NCI-H1105 (cell line): Measurements from ENCODE around the gene FOXD1.
"Not testable (repeated sequence)": the region's sequence is repeated elsewhere in the genome, so short reads cannot be mapped to it uniquely, and the experiment has no call there.

Experiments used
- DNase-seq: peaks from one replicate; lab custom pipeline; 2025; lab: John Stamatoyannopoulos, UW

FOXD1 gene

GRCh38 chr5:73448463-73449136, at the start of gene FOXD1:
Gene FOXD1, minus strand, starts transcription at chr5:73448777. Its CDS starts 415 bp downstream, at chr5:73448362.
- DNase-seq = peak; percentile 53

DNA sequence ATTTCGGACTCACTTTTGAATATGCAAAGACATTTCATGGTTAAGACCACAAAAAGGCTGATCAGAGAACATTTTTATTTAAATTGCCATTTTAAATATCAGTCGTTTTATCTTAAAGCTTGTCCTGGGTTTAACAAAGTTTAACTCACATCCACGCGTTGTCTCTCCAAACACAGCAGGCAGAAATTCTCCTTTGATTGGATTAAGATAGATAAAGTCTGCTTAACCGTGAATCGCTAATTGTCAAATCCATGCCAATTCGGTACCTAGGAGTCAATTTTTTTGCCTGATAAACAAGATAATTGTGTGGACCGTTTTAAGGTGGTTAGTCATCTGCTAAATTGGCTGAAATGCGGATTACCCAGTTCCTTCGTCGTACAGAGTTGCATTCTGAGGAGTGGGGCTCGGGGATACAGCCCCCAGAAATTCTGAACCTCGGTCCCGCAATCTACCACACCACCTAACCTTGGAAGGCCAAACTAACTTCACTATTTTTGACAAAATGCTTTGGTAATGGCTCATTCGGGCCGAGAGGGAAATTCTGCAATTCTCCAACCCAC, 49.0 kb upstream of the FOXD1 start:
- DNase-seq = peak; percentile 0

GRCh38 chr5:73496984-73497457, 48.4 kb upstream of the FOXD1 start:
- DNase-seq = peak; percentile 55

DNA sequence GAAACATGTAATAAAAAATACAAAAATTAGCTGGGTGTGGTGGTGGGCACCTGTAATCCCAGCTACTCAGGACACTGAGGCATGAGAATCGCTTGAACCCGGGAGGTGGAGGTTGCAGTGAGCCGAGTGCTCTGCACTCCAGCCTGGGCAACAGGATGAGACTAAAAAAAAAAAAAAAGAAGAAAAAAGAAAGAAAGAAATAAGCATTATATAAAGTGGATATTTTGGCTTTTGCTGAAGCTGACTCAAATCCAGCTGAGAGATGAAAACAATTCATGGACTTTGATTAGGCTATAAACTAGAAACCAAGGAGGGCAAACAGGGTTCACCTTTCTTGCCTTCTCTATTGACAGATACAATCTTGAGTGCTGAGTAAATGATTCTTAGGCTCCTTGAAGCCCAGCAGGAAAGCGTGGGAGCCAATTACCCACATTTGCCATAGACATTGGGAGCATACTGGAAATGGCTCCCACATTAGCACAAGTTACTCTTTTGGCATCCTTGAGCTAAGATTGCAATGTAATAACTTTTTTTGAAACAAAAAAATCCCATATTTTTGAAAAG, 47.3 kb upstream of the FOXD1 start:
- DNase-seq = no peak

- DNase-seq = no peak
These were observed 46.1 kb upstream of the FOXD1 start for GRCh38 chr5:73494721-73495120.

DNA sequence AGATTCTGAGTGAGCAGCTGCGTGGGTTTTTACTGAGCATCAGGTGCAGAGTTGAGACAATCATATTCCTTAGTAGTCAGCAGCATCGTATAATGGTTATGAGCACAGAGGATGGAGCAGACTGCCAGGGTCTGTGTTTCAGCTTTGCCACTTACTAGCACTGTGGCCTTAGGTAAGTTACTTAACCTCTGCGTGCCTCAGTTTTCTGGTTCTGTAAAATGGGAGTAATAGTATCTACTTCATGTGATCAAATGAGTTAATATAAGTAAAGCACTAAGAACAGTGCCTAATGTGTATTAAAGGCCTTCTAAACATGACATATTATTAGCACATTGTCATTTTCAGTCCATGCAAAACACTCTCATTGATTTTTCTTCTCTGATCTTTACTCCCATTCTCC, 44.8 kb upstream of the FOXD1 start:
- no peak for DNase-seq

DNA sequence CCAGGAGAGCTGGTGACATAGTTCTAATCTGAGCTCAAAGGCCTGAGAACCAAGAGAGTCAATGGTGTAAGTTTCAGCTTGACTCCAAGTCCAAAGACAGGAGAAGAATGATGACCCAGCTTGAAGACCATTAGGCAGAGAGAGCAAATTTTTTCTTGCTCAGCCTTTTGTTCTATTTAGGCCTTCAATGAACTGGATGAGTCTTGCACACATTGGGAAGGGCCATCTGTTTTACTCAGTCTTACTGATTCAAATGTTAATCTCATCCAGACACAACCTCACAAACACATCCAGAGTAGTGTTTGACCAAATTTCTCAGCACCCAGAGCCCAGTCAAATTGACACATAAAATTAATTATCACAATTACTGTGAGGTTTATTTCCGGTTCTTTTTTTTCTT, 42.6 kb upstream of the FOXD1 start:
- no peak for DNase-seq

DNA sequence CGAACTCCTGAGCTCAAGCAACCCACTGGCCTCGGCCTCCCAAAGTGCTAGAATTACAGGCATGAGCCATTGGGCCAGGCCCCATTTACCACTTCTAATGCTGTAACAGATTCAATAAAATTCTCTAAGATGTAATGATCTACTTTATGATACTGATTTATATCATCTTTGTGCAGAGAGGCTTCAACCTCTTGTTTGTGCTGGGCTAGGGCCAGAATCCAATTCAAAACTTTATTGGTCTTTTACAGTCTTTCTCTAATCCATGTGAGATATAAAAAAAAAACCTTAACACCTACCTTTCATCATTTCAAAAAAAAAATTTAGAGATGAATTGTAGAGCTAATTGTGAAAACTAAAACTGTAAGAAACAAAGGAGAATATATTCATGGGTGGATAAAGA, 41.5 kb upstream of the FOXD1 start:
- no peak for DNase-seq

DNA sequence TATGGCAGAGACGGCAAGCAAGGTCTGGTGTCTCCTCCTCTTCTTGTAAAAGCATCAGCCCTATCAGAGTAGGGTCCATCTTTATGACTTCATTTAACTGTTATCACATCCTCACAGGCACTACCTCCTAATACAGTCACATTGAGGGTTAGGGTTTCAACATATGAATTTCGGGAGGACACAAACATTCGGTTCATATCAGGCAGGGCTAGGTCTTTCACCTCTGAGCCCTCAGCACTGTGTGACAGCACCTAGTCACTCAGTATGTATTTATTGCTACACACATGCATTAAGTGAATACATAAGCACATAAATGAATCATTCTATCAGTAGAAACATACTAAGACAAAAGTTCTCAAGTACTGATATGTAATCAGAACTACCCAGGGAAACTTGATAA, 40.2 kb upstream of the FOXD1 start:
- DNase-seq = no peak

GRCh38 chr5:73487815-73488214, 39.2 kb upstream of the FOXD1 start:
- DNase-seq = no peak

GRCh38 chr5:73487257-73487656, 38.7 kb upstream of the FOXD1 start:
- DNase-seq = not testable (repeated sequence)

GRCh38 chr5:73486119-73486899, 37.7 kb upstream of the FOXD1 start:
- DNase-seq = no peak

DNA sequence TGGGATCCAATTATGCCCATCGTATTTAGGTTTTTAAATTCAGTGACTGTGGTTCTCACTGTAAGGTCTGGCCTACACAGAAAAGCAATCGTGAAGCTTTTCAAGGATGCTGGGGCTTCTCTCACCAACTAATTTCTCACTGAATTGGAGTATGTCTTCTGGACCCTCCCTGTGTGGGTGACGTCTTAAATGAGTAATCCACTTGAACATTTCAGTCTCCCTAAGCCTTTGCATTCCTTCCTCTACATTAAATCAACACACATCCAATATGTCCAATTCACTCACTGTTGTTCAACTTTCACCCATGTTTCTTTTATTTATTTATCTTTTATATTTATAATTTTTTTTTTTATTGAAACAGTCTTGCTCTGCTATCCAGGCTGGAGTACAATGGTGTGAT, 37.1 kb upstream of the FOXD1 start:
- DNase-seq = no peak

GRCh38 chr5:73484511-73484910, 35.9 kb upstream of the FOXD1 start:
- no peak for DNase-seq

- no peak for DNase-seq
These were observed 35.1 kb upstream of the FOXD1 start for GRCh38 chr5:73483676-73484075.

DNA sequence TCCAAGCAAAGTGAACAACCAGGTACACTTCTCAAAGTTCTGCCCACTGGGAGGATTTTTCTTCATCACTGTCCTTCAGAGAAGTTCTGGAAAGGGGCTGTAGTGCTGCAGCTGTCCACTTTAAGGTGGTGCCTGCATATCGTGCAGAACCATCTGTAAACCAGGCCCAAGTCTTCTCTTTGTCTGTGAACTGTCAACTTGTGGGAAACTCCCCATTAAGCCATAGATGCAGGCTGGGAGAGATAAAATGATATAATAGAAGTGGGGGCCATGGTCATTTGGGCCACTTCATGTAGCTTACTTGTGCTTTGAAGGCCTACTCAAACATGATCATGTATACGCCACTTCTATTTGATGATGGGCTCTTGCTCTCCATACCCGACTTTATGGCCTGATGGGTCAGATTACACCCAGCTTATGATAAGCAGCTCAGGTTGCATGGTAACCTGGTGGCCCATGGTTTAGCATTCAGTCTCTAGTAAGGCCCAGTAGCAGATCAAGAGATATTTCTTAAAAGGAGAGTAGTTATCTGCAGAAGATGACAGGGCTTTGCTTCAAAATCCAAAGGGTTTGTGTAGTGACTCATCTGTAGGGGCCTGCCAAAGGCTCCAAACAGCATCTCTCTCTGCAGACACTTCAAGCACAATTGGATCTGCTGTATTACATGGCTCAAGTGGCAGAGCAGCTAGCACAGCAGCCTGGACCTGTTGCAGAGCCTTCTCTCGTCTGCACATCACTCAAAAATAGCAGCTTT, 34.0 kb upstream of the FOXD1 start:
- no peak for DNase-seq

DNA sequence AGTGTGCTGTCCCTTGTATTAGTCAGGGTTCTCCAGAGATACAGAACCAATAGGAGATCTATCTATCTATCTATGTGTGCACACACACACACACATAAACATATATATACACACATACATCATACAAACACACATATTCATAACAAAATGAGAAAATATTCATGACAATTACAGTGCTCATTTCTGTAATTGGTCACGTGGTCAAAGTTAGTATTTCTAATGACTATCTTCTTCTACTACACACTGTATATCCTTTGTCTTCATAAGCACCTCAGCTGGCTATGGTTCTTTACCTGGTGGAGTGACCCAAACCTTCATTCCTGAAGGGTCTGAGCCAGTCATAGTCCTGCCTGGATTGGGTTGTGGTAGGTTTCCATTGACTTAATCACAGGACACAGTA, 31.9 kb upstream of the FOXD1 start:
- DNase-seq = no peak

- no peak for DNase-seq
These were observed 23.5 kb upstream of the FOXD1 start for GRCh38 chr5:73472116-73472515.

DNA sequence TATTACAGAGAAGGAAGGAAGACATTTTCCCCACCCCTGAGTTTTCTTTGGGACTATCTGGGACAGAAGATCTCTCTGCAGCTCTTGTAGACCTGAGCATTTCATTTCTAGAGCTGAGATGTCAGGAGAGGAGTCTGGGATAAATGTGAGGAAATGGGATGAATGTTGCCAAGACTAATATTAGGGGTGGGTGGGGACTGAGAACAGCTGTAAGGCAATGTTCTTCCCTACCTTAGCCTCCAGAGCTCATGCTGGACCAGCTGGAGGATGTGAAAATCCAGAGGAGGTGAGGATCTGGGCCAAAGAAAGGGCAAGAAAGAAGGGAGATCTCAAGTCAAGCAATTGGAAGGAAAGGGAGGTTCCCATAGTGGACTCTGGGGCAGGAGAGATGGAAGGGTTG, 23.1 kb upstream of the FOXD1 start:
- DNase-seq = no peak

GRCh38 chr5:73469878-73470277, 21.3 kb upstream of the FOXD1 start:
- no peak for DNase-seq

- DNase-seq = not testable (repeated sequence)
These were observed 20.1 kb upstream of the FOXD1 start for GRCh38 chr5:73468638-73469037.
